ENCODE data around the gene EIF4E.
A peak's percentile ranks its signal among the peaks of the same experiment; 100 is the strongest.
"Not testable (repeated sequence)": the region's sequence is repeated elsewhere in the genome, so short reads cannot be mapped to it uniquely, and the experiment has no call there.

EIF4E gene
- total RNA-seq: 29.9 to 41.2 reads per million in 2 donors

- DNase-seq: peak; percentile 92
Measured at GRCh38 chr4:98928505-98929340, at the start of gene EIF4E. Gene EIF4E (minus strand): TSS chr4:98929133. CDS start chr4:98929112, 21 bp downstream.

GRCh38 chr4:98977557-98977956 lies 48.6 kb upstream of the EIF4E start:
- DNase-seq: no peak

- DNase-seq: no peak
Measured at GRCh38 chr4:98976716-98977115, 47.8 kb upstream of the EIF4E start.

GRCh38 chr4:98969878-98970785 lies 41.2 kb upstream of the EIF4E start:
- DNase-seq: no peak

GRCh38 chr4:98967786-98968329 lies 38.9 kb upstream of the EIF4E start:
- DNase-seq: no peak

GRCh38 chr4:98966926-98967325 lies 38.0 kb upstream of the EIF4E start:
- no peak for DNase-seq

- no peak for DNase-seq
Measured at GRCh38 chr4:98963538-98964433, 34.9 kb upstream of the EIF4E start.

- DNase-seq: no peak
Measured at GRCh38 chr4:98961770-98962169, 32.8 kb upstream of the EIF4E start.

GRCh38 chr4:98959411-98959810 lies 30.5 kb upstream of the EIF4E start:
- DNase-seq: no peak

- no peak for DNase-seq
Measured at GRCh38 chr4:98958065-98958464, 29.1 kb upstream of the EIF4E start.

GRCh38 chr4:98955229-98955628 lies 26.3 kb upstream of the EIF4E start:
- DNase-seq: no peak

GRCh38 chr4:98951710-98952109 lies 22.8 kb upstream of the EIF4E start:
- no peak for DNase-seq

GRCh38 chr4:98950925-98951324 lies 22.0 kb upstream of the EIF4E start:
- no peak for DNase-seq

- DNase-seq: no peak
Measured at GRCh38 chr4:98946359-98946758, 17.4 kb upstream of the EIF4E start.

GRCh38 chr4:98945297-98945850 lies 16.4 kb upstream of the EIF4E start:
- DNase-seq: no peak

GRCh38 chr4:98939892-98940298 lies 11.0 kb upstream of the EIF4E start:
- DNase-seq: no peak

GRCh38 chr4:98939438-98939837 lies 10.5 kb upstream of the EIF4E start:
- DNase-seq: no peak

- no peak for DNase-seq
Measured at GRCh38 chr4:98937986-98938720, 9.2 kb upstream of the EIF4E start.

- DNase-seq: no peak
Measured at GRCh38 chr4:98935633-98936032, 6.7 kb upstream of the EIF4E start.

- DNase-seq: not testable (repeated sequence)
Measured at GRCh38 chr4:98934851-98935250, 5.9 kb upstream of the EIF4E start.

- DNase-seq: no peak
Measured at GRCh38 chr4:98932539-98932938, 3.6 kb upstream of the EIF4E start.
